Measurements from ENCODE around the gene SLC37A1.

DNA sequence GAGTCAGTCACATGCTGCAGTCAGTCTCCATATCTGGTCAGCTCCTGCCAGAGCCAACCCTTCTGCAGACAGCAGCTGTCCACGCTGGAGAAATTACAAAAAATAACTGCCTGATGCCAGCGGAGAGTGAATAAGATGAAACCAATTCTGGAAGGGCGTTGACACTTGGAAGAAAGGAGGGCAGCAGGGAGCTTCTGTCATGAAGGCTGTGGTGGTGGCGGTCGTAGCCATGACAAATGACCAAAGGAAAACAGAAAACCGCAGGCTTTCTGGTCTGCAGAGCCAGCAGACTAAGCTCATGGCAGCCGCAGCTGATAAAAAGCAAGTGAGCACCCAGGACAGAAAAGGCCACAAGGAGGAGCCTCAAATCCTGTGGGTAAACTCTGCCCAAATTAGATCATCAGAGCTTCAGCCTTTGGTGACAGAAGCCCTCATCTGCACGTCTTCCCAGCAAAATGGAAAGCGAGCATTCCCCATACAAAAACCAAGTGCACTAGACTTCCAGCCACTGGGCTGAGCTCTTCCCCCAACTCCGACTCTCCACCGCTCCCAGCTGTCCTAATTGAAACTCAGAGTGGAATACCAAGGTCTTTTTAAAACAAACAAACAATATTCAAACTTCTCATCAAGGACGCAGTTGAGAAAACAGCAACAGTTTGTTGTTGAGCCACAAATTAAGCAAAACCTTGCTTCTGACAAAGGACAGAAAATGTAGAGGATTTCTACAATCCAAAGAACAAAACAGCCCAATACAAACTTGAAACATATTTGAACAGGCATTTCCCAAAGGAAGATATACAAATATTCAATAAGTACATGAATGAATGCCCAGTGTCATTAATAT is 46.3 kb upstream of the SLC37A1 start:
- TF ChIP-seq, protein P1, sequence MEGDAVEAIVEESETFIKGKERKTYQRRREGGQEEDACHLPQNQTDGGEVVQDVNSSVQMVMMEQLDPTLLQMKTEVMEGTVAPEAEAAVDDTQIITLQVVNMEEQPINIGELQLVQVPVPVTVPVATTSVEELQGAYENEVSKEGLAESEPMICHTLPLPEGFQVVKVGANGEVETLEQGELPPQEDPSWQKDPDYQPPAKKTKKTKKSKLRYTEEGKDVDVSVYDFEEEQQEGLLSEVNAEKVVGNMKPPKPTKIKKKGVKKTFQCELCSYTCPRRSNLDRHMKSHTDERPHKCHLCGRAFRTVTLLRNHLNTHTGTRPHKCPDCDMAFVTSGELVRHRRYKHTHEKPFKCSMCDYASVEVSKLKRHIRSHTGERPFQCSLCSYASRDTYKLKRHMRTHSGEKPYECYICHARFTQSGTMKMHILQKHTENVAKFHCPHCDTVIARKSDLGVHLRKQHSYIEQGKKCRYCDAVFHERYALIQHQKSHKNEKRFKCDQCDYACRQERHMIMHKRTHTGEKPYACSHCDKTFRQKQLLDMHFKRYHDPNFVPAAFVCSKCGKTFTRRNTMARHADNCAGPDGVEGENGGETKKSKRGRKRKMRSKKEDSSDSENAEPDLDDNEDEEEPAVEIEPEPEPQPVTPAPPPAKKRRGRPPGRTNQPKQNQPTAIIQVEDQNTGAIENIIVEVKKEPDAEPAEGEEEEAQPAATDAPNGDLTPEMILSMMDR (IDR thresholded peaks at IDR 0.05), result no peak
- no peak for TF ChIP-seq ZFX (IDR thresholded peaks at IDR 0.05; ENCODE audit: borderline replicate concordance)

Data from 22Rv1 (cell line).